ENCODE data around the gene FAM47E.

Gene FAM47E

GRCh38 chr4:76296286-76296820, 44.8 kb downstream of the FAM47E start:
- no peak for DNase-seq
- Histone ChIP-seq H3K9me3 (ENCODE audit: control insufficient read depth, low read length) (no peaks in the 10 kb centered on the region), H3K27me3 (replicated peaks; ENCODE audit: control insufficient read depth, insufficient read depth, low read length, poor library complexity, severe bottlenecking) (no peaks in the 10 kb centered on the region)

GRCh38 chr4:76298227-76298626, 46.7 kb downstream of the FAM47E start:
- Histone ChIP-seq H3K4me3 (ENCODE audit: insufficient read depth, low read depth, low read length, poor library complexity, severe bottlenecking) (no peak overlapping the region), H3K9me3 (ENCODE audit: control insufficient read depth, low read length) (no peaks in the 10 kb centered on the region), H3K4me1 (ENCODE audit: control insufficient read depth, insufficient read depth, low read length, poor library complexity, severe bottlenecking) (no peaks in the 10 kb centered on the region), H3K36me3 (ENCODE audit: control insufficient read depth, insufficient read depth, low read length) (no peaks in the 10 kb centered on the region), H3K27ac (ENCODE audit: insufficient read depth, low read length, poor library complexity, severe bottlenecking) (no peak overlapping the region), H3K27me3 (replicated peaks; ENCODE audit: control insufficient read depth, insufficient read depth, low read length, poor library complexity, severe bottlenecking) (no peaks in the 10 kb centered on the region)
- DNase-seq, result no peak

More at GRCh38 chr4:76296286-76296820, 44.8 kb downstream of the FAM47E start:
- no peak overlapping the region for H3K4me3 ChIP-seq (ENCODE audit: insufficient read depth, low read depth, low read length, poor library complexity, severe bottlenecking)
- no peak overlapping the region for H3K27ac ChIP-seq (ENCODE audit: insufficient read depth, low read length, poor library complexity, severe bottlenecking)
- no peaks in the 10 kb centered on the region for H3K4me1 ChIP-seq (ENCODE audit: control insufficient read depth, insufficient read depth, low read length, poor library complexity, severe bottlenecking)
- H3K36me3 ChIP-seq (ENCODE audit: control insufficient read depth, insufficient read depth, low read length), result no peaks in the 10 kb centered on the region

DNA sequence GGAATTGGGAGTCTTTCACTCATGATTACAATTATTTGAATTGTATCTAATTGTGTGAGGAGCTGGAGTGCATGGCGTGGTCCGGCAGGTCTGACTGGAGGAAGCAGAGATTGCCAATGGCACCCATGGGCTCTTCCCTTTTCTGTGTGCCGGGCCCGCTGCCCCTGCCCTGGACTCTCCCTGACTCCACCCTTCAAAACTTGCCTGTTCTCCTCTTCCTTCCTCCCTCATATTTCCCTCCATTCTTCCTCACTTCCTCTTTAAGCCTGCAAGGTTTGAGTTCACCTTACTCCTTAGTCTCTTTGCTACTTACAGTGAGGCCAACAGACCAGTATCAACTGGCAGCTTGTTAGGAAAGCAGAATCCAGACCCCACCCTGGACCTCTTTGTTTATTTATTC, 48.5 kb downstream of the FAM47E start:
- H3K4me1 ChIP-seq (ENCODE audit: control insufficient read depth, insufficient read depth, low read length, poor library complexity, severe bottlenecking), result peaks cover 10% of the 10 kb centered on the region
- no peak overlapping the region for H3K27ac ChIP-seq (ENCODE audit: insufficient read depth, low read length, poor library complexity, severe bottlenecking)
- no peaks in the 10 kb centered on the region for H3K36me3 ChIP-seq (ENCODE audit: control insufficient read depth, insufficient read depth, low read length)
- no peaks in the 10 kb centered on the region for H3K9me3 ChIP-seq (ENCODE audit: control insufficient read depth, low read length)
- no peak overlapping the region for H3K4me3 ChIP-seq (ENCODE audit: insufficient read depth, low read depth, low read length, poor library complexity, severe bottlenecking)
- no peak for DNase-seq
- H3K27me3 ChIP-seq (replicated peaks; ENCODE audit: control insufficient read depth, insufficient read depth, low read length, poor library complexity, severe bottlenecking), result no peaks in the 10 kb centered on the region

GRCh38 chr4:76301068-76301774, 49.7 kb downstream of the FAM47E start:
- no peak for DNase-seq
- H3K27ac ChIP-seq (ENCODE audit: insufficient read depth, low read length, poor library complexity, severe bottlenecking), result no peak overlapping the region
- no peak overlapping the region for H3K4me3 ChIP-seq (ENCODE audit: insufficient read depth, low read depth, low read length, poor library complexity, severe bottlenecking)
- H3K4me1 ChIP-seq (ENCODE audit: control insufficient read depth, insufficient read depth, low read length, poor library complexity, severe bottlenecking), result peaks cover 15% of the 10 kb centered on the region
- no peaks in the 10 kb centered on the region for H3K27me3 ChIP-seq (replicated peaks; ENCODE audit: control insufficient read depth, insufficient read depth, low read length, poor library complexity, severe bottlenecking)
- H3K36me3 ChIP-seq (ENCODE audit: control insufficient read depth, insufficient read depth, low read length), result no peaks in the 10 kb centered on the region
- H3K9me3 ChIP-seq (ENCODE audit: control insufficient read depth, low read length), result no peaks in the 10 kb centered on the region

- no peak overlapping the region for H3K27ac ChIP-seq (ENCODE audit: insufficient read depth, low read length, poor library complexity, severe bottlenecking)
- no peak for DNase-seq
- peaks cover 15% of the 10 kb centered on the region for H3K4me1 ChIP-seq (ENCODE audit: control insufficient read depth, insufficient read depth, low read length, poor library complexity, severe bottlenecking)
Observed at GRCh38 chr4:76301775-76302162, 50.2 kb downstream of the FAM47E start.

GRCh38 chr4:76302826-76303438, 51.4 kb downstream of the FAM47E start:
- H3K4me1 ChIP-seq (ENCODE audit: control insufficient read depth, insufficient read depth, low read length, poor library complexity, severe bottlenecking), result peaks cover 19% of the 10 kb centered on the region
- H3K4me3 ChIP-seq (ENCODE audit: insufficient read depth, low read depth, low read length, poor library complexity, severe bottlenecking), result no peak overlapping the region
- H3K27ac ChIP-seq (ENCODE audit: insufficient read depth, low read length, poor library complexity, severe bottlenecking), result no peak overlapping the region
- H3K36me3 ChIP-seq (ENCODE audit: control insufficient read depth, insufficient read depth, low read length), result no peaks in the 10 kb centered on the region
- no peaks in the 10 kb centered on the region for H3K27me3 ChIP-seq (replicated peaks; ENCODE audit: control insufficient read depth, insufficient read depth, low read length, poor library complexity, severe bottlenecking)
- H3K9me3 ChIP-seq (ENCODE audit: control insufficient read depth, low read length), result no peaks in the 10 kb centered on the region
- DNase-seq, result no peak

More at GRCh38 chr4:76301775-76302162, 50.2 kb downstream of the FAM47E start:
- Histone ChIP-seq H3K4me3 (ENCODE audit: insufficient read depth, low read depth, low read length, poor library complexity, severe bottlenecking) (no peak overlapping the region), H3K36me3 (ENCODE audit: control insufficient read depth, insufficient read depth, low read length) (no peaks in the 10 kb centered on the region), H3K9me3 (ENCODE audit: control insufficient read depth, low read length) (no peaks in the 10 kb centered on the region), H3K27me3 (replicated peaks; ENCODE audit: control insufficient read depth, insufficient read depth, low read length, poor library complexity, severe bottlenecking) (no peaks in the 10 kb centered on the region)

DNA sequence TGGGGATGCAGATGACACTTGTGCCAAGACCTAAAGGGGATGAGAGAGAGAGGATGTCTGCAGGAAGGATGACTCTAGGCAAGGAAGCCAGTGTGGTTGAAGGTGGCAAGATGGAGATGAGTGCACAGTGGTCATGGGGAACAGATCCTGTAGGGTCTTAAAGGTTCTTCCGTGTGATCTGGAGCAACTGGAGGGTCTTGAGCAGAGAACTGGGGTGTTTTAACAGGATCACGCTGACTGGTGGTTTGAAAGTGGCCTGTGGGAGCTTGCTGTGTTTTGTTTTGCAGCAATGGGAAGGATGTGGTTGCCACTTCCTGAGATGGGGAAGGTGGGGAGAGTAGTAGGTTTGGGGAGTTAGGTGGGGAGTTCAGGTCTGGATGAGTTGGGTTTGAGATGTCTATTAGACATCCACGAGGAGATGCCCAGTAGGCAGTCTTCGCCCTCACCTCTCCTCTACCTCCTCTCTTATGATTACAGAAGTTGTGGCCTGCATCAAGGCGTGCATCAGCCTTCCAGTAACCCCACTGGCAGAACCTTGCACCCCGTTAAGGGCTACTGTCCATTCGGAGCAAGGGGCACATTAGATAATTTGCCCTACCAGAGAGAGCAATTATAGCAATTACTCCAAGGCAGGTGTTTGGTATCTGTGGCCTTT, 53.6 kb downstream of the FAM47E start:
- no peaks in the 10 kb centered on the region for H3K27me3 ChIP-seq (replicated peaks; ENCODE audit: control insufficient read depth, insufficient read depth, low read length, poor library complexity, severe bottlenecking)
- peaks cover 19% of the 10 kb centered on the region for H3K4me1 ChIP-seq (ENCODE audit: control insufficient read depth, insufficient read depth, low read length, poor library complexity, severe bottlenecking)
- H3K36me3 ChIP-seq (ENCODE audit: control insufficient read depth, insufficient read depth, low read length), result no peaks in the 10 kb centered on the region
- peak overlapping the region; percentile 87 for H3K4me3 ChIP-seq (ENCODE audit: insufficient read depth, low read depth, low read length, poor library complexity, severe bottlenecking)
- no peak overlapping the region for H3K27ac ChIP-seq (ENCODE audit: insufficient read depth, low read length, poor library complexity, severe bottlenecking)
- no peaks in the 10 kb centered on the region for H3K9me3 ChIP-seq (ENCODE audit: control insufficient read depth, low read length)
- DNase-seq, result no peak

DNA sequence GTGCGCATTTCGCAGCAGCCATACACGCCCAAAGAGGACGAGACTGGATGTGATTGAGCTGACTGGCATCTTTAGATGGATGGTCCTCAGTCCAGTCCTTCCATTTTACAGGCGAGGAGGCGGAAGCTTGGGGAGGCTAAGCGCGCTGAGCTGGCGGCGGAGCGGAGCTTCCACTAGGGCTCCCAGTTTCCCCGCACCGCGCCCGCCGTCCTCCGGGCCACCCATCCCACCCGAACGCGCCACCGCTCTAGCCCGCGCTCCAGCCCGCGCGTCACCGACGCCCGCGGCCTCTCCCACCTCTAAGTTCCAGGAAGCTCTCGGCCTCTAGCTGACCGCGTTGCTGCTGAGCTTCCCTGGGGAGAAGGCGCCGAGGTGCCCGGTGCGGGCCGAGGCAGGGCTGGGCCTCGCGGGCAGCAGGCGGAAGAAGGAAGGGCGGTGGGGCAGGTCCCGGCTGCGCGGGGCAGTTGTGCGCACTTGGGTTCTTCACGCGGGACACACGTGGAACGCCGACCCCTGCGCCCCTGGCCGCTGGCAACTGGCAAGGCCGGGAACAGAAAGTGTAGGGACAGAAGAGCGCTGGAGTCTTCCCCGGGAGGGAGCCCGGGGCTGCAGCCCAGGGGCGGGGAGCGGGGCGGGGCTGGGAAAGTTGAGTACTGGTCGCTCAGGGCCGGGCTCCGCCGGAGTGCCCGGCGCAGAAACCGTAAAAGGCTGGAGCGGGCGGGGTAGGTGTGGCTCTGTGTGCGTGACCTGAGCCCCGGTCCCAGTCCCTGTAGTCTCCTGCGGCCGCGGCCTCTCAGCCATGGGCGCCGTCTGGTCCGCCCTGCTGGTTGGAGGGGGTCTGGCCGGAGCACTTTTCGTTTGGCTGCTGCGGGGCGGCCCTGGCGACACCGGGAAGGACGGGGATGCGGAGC, 54.7 kb downstream of the FAM47E start, which contains the start of gene STBD1:
TSS of gene STBD1 (plus strand) at position 763 of the 911 bp plus-strand sequence. CDS start at position 800, 37 bp downstream.
- Histone ChIP-seq H3K9me3 (ENCODE audit: control insufficient read depth, low read length) (no peaks in the 10 kb centered on the region), H3K36me3 (ENCODE audit: control insufficient read depth, insufficient read depth, low read length) (no peaks in the 10 kb centered on the region), H3K4me3 (ENCODE audit: insufficient read depth, low read depth, low read length, poor library complexity, severe bottlenecking) (peak within 1 kb of the TSS; percentile 87), H3K4me1 (ENCODE audit: control insufficient read depth, insufficient read depth, low read length, poor library complexity, severe bottlenecking) (peaks cover 19% of the 10 kb centered on the region), H3K27ac (ENCODE audit: insufficient read depth, low read length, poor library complexity, severe bottlenecking) (no peak within 1 kb of the TSS), H3K27me3 (replicated peaks; ENCODE audit: control insufficient read depth, insufficient read depth, low read length, poor library complexity, severe bottlenecking) (no peaks in the 10 kb centered on the region)
- peak in 1 of 3 donors; percentile 7 for DNase-seq

- no peak for DNase-seq
- no peaks in the 10 kb centered on the region for H3K36me3 ChIP-seq (ENCODE audit: control insufficient read depth, insufficient read depth, low read length)
- H3K4me3 ChIP-seq (ENCODE audit: insufficient read depth, low read depth, low read length, poor library complexity, severe bottlenecking), result peak overlapping the region; percentile 87
- H3K27ac ChIP-seq (ENCODE audit: insufficient read depth, low read length, poor library complexity, severe bottlenecking), result no peak overlapping the region
- H3K4me1 ChIP-seq (ENCODE audit: control insufficient read depth, insufficient read depth, low read length, poor library complexity, severe bottlenecking), result peaks cover 19% of the 10 kb centered on the region
- H3K9me3 ChIP-seq (ENCODE audit: control insufficient read depth, low read length), result no peaks in the 10 kb centered on the region
- no peaks in the 10 kb centered on the region for H3K27me3 ChIP-seq (replicated peaks; ENCODE audit: control insufficient read depth, insufficient read depth, low read length, poor library complexity, severe bottlenecking)
Observed at GRCh38 chr4:76306882-76307659, 55.5 kb downstream of the FAM47E start.

Data from effector memory CD4-positive, alpha-beta T cell (primary cell).